Activated T-cell treated with anti-CD3 and anti-CD28 coated beads for 1 hour (primary cell): ENCODE measurements around the gene TXNRD2.

ENCODE experiments used
- DNase-seq: peaks from one replicate; pipeline ENCODE4 v3.0.0-alpha.2; 2020; ENCODE audit warnings: low read depth

TXNRD2 gene

DNA sequence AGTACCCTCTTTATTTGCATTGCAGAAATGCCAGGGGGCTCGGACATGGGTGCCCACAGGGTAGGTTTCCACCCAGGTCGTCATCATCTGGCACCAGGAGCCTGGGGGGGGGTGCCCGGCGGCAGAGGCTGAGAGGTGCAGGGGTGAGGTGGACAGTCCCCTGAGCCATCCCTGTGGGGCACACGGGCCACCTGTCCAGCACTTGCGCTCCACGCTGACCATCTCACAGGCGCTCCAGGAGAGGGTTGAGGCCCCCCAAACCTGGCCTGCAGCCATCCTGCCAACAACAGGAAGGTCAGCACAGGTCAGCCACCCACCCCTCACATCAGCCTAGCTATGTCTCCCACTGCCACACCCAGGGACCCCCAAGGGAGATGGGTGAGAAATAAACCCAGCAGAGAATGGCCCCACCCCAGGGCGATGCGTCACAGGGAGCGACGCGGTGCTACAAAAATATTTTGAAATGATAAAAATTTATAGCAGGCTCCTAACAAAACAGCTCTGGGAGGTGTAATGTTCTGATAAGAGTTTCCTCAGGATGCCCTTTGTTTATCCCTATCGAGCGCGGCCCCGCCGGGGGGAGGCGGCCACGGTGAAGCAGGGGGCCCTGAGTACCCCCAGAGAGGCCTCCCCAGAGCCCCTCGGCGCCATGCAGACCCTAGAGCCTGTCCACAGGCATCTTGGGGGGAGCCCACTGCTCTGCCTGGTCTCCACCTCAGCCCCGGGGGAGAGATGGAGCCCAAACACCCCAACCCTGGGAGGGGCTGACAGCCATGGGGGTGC is 65.9 kb downstream of the TXNRD2 start:
- DNase-seq = no peak

DNA sequence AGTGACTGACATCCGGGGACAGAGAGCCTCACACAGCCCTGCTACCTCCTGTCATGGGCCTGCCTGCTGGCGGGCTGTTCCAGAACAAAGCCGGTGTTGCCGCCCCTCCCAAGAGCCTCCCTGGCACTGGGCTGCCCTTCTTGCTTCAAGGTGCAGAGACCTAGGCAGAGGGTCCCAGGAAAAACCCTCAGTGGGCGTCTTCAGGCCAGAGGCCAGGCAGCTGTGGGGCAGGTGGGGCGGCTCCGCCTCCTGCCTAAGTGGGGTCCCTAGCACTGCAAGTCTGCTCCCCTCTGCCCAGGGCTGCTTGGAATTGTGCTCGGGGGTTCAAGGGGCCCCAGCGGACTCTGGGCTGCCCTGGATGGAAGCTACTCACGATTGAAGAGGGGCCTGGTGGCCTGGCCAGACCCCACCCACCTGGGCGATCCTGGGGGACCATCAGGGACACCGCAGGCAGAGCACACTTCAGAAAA is 66.5 kb downstream of the TXNRD2 start:
- no peak for DNase-seq

DNA sequence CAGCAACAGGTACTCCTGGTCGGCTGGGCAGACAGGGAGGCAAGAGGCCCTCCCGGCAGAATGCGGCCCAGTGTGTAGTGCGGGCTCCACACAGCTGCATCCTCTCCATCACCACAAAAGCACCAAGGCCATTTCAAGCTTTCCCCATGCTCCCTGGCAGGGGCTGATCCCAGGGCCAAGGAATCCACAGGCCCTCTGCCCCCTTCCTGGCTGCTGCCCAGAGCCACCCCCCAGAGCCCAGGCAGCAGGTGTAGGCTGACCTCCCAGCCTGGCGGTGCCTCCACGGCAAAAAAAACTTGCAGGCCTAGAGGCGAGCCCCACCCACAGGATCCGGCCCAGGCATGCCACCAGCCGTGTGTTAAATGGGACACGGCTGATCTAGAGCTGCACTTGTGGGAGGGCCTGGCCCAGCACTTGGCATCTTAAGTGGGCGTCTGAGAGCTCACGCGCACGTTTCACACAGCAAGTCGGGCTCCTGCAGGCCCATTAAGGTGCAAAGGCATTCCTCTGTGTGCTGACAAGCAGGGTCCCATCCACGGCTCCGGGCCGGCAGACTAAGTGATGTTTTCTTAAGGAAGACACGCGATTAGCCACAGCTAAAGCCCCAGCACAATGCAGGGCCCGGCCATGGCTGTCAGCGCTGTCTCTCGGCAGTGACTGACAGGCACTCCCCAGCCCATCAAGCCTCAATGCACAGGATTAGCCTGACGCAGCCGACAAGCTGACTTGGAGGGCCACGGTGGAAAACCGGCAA is 67.1 kb downstream of the TXNRD2 start:
- no peak for DNase-seq

DNA sequence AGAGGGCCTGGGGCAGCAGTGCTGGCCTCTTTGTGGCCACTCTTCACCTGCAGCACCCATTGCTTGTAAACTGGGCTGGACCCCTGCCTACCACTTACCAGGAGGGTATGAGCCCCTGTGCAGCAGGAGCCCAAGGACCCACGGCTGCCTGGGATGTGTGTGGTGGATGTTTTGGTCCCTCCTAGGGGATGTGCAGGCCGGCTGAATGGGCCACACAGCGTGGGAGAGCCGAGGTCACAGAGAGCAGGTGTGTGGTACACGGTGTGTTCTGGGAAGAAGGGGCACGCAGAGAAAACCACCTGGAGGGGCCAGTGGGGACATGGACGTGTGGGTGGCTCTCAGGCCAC is 67.7 kb downstream of the TXNRD2 start:
- DNase-seq = no peak

DNA sequence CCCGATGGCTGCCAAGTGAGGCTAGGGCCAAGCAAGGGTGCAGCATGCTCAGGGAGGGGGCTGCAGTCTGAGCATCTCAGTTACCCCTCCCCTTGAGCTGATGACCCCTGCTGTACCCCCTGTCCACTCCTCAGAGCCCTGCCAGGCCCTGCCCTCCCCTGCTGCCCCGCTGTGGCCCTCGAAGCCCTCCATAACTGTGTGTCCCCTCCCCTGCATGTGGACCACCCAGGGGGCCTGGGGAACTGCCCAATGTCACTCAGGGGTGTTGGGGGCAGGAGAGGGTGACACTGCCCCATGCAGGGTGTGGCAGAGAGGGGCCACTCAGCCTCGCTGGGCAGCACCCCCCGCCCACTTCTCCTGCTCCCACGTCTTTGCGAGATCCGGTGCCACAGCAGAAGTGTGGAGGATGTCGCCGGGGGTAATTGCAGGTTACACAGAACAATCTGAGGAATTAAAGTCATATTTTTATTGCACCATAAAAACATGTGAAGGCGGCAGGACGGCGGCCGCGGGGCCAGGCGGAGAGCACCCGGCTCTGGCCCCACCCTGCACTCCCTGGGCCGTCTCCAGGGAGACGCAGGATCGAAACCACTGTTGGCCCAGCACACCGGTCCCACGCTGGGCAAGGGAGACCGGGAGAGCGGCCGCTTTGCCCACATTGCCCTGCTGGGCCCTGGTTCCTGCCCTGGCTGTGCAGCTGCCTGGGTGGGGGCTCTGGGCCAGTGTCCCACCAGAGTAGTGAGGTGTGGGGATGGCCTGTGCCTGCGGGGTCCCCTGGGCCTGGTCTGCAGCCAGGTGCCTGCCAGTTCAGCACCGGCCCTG is 68.3 kb downstream of the TXNRD2 start:
- DNase-seq = no peak

DNA sequence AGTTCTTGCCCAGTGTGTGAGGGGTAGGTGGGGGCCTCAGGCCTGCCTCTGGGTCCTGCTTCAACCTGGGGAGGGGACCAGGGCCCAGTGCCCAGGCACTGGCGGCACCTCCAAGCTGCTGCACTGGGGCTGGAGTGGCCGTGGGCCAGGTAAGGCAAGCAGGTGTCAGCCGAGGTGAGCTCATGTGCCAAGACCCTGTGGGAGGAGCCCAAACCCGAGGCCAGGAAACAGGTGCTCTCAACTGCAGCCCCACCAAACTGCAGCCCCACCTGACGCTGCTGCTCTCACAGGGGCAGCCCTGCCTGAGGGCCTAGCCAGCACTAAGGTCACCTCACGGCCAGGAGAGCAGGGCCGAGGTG is 68.9 kb downstream of the TXNRD2 start:
- no peak for DNase-seq

DNA sequence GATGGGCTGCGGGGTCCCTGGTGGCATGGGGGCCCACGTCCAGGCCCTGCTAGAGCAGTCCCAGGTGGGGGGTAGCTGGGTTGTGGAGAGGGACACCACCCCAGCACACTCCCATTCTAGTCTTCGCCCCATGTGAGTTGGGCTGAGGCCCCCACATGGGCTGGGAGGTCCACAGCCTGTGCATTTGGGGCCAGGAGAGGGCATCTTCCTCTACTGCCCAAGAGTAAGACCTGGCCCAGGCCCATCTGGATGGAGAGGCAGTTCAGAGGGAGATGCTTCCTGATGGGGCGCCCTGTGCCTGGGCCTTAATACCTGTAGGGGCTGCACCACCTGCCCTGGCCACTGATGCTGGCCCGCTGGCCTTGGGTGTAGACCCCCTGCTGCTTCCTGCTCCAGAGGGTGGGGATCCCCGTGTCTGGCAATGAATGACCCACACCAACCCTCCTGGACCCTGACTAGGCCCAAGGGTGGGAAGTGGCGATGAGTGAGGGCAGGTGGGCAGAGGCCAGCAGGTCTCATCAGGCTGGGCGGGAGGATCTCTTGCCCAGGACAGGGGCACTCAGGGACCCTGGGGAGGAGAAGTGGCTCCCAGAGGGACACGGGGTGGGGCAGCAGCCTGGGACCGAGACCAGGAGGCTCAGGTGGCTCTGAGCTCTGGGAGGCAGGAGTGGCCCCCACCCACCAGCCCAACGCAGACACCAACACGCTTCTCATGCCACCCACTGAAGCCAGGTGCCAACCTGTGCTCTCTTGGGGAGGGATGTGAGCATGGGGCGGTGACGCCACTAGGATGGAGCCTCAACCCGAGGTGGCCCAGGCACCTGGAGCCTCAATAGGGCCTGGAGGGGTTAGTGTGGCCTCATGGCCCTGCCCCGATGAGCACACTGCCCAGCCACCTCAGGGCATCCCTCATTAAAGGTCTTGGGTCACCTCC is 69.5 kb downstream of the TXNRD2 start:
- no peak for DNase-seq

DNA sequence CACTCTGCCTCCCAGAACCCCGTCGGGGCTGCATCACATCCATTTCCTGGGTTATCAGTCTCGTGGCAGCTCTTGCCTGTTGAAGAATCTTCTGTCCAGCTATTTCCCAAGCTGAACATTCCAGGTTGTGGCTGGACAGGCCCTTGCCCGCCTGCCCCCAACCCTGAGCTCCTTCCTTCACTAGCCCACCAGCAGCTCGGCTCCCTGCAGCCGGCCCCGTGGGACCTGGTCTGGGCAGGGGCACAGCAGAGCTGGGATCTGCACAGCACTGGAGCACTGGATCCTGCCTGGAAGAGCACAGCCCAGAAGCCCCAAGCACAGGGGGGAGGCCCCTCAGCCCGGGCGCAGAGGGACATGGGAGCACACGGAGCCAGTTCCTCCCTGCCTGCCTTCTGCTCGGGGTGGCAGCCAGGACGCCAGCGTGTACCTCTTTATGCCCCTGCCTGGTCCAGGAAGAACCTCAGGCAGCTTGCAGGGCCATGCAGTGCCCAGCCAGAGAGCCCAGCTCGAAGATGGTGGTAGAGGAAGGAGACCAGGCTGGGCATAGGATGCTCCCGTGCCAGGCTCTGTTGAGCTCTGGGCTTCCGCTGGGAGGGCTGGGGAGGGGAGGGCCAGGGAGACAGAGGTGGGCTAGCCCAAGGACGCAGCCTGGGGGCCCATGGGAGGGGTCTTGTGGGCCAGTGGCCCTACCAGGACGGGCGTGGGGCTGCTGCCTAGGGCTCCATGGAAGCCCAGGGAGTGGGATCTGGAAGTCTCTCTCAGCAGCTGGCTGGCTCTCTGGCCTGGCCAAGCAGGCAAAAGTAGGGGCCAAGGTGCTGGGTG is 70.4 kb downstream of the TXNRD2 start:
- no peak for DNase-seq

DNA sequence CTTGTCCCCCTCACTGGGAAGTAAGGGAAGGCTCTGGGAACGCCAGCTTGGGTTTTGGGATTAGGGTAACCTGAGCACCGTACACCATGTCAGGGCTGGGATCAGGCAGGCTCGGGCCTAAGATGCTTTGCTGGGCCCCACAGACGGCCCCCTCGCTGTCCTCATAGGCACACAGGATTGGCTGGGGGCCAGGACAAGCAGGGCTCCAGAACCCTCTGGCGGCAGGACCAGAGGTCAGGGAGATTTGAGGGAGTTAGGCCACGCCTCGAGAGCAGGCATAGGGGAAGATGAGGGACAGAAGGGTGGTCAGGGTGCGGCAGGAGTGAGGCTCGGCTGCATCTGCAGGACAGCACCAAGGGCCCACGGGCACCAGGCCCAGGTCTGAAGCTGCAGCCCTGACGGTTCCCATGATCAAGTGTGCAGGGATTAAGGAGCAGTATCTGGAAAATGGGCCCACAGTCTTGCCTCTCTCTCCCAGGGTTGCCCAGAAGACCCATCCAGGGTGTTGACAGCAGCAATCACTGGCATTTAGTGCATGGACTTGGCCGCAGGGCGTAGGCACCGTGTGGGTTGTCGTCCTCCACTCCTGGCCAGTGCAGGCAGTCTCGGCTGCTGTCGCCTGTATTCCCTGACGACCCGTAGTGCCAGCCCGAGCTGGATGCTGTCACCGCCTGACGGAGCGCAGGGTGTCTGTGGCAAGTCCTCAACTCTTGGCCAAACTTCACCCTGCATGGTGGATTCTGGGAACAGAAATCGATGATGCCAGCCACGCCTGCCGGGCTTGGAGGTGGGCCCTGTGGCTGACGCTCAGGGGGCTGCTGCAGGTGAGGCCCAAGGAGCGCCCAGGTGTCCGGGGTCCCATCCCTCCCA is 71.2 kb downstream of the TXNRD2 start:
- no peak for DNase-seq

DNA sequence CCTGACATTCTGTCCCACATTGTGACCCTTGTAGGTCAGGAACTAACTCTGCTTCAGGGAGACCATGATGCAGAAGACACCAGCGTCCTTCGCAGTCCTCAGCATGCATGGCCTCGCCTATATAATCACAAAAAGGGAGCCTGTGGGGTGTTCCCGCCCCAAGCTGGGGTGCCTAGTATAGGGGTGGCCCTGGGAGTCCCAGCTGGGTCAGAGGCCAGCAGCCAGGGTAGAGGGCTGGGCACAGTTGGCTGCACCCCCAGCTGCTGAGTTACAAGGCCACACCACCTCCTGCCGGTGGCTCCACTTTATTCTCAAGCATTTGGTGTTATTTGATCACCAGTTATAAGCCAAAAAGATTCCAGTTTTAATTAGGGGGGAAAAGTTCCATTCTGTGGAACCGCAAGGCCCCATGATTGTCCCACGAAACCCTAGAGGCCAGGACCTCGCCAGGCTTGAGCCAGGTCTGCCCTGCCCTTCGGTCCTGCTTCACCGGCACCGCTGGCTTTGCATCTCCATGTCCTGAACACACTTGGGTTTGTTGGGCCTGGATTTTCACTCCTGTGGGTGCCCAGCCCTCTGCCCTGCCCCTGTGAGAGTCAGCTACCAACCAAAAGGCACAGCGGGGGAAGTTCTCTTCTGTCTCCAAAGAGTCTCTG is 72.0 kb downstream of the TXNRD2 start:
- no peak for DNase-seq

DNA sequence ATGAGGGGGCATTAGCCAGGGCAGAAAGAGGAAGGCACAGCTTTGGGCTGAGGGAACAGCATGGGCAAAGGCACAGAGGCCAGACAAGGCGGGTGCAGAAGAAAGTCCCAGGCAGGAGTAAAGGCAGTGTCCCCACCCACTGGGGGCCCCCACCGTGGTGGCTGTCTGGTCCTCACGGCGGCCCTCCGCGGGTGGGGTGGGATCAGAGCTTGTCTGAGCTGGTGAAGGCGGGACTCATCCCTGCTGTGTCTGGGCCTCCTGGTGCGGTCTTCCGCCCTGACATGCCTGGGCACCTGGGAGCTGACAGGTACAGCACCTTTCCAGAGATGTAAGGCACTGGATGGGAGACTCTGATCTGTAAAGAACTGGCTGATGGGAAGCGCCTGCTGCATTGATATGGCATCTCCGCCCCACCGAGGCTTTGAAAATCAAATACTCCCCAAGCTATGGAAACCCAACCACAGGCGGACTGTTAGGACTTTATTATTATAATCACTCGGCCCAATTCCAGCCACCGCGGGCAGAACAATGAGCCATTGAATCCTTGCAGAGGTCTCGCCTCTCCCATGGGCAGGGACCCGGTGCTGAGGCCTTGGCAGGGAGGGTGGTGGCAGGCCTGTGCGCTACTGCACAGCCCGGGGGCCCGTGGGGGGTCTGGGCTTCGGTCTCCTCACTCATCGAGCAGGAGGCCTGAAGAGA is 72.7 kb downstream of the TXNRD2 start:
- no peak for DNase-seq

DNA sequence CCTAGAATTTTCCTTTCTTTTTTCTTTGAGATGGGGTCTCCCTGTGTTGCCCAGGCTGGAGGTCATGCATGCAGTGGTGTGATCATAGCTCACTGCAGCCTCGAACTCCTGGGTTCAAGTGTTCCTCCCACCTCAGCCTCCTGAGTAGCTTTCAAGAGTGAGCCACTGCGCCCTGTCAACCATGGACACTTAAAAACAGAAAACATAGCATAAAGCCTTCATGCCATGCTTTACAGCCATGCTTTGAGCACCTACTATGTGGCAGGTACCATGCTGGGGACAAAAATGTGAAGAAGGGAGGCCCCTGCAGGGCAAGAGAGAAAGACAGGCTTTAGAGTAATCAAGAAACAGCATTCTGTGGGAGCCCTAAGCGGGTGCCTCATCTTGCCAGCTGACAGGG is 73.3 kb downstream of the TXNRD2 start:
- no peak for DNase-seq

DNA sequence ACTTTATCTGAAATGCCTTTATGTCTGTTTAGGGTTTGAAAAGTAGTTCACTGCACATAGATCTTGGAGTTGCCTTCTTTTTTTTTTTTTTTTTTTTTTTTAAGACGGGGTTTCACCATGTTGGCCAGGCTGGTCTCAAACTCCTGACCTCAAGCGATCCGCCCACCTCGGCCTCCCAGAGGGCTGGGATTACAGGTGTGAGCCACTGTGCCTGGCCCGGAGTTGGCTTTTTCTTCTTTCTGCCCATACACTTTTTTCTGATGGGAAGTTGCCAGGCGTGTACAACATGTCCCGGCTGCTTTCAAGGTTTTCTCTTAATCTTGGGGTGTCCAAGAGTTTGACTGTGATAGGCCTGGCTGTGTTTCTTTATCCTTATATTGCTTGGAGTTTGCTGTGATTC is 74.0 kb downstream of the TXNRD2 start:
- DNase-seq = no peak

DNA sequence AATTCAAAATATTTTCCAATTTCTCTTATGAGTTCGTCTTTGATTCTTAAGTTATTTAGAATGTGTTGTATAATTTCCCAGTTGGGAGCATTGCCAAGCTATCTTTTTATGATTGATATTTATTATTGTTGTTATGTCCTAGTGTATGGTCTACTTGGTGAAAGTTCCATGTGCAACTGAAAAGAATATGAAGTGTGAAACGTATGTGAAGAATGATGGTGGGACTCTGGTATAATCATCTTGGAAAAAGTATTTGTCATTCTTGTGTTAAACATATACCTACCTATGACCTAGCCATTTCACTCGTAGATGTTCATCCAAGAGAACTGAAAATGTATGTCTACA is 75.0 kb downstream of the TXNRD2 start:
- DNase-seq = no peak

DNA sequence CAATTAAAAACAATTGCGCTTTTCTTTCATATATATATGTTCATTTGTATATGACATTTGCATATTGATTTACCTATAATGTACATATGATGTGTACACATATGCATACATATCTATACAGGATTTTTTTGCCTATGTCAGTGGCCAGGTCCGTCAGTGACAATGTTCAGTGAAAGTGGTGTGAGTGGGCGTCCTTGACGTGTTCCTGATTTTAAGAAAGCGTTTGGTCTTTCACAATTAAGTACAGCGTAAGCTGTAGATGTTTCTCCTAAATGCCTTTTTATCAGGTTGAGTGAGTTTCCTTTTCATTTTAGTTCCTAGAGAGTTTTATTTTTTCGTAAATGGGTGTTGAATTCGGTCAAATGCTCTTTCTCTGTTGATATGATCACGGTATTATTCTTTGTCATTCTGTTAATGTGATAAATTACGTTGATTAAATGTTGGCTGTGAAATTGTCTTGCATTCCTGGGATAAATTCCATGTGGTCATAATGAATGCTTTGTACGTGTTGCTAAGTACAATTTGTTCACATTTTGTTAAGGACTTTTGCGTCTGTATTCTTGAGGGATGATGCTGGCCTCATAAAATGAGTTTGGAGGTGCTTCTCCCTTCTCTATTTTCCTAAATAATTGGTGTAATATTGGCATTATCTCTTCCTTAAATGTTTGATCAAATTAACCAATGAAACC is 76.3 kb downstream of the TXNRD2 start:
- DNase-seq = no peak

DNA sequence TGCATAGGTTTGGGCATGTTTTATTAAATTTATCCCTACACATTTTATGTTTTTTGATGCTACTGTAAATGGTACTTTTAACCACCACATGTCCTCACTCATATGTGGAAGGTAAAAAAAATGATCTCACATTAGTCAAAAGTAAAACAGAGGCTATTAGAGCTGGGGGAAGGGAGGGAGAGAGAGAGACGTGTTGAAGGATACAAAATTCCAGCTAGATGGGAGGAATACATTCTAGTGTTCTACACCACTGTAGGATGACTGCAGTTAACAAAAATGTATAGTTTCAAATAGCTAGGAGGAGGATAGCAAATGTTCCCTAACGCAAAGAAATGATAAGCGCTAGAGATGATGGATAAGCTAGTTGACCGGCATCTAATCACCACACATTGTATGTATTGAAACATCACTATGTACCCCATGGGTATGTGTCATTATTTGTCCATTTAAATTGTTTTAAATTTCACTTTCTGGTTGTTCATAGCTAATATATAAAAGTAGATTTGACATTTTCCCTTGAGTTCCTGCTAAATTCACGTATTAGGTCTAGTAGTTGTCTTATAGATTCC is 77.0 kb downstream of the TXNRD2 start:
- DNase-seq = no peak

DNA sequence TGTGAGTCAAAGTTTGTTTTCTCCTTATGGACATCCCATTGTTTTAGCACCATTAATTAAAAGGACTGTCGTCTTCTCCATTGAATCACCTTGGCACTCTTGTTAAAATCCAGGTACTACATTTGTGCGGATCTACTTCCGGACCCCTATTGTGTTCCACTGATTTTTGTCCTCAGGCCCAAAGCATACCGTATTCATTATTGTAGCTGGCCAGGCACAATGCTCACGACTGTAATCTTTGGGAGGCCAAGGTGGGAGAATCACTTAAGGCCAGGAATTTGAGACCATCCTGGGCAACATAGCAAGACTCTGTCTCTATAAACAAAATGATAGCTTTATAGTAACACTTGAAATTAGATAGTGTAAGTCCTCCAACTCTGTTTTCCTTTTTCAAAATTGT is 78.0 kb downstream of the TXNRD2 start:
- no peak for DNase-seq
